Chondrocyte (in vitro differentiated cells): ENCODE results near the gene MRNIP. TPM values are rescaled to one million over a fixed set of nuclear protein-coding genes. Genes with fewer than 3 reads are reported as not detected.

Experiments used
- DNase-seq: peaks from one replicate; pipeline ENCODE4 v3.0.0; 2021; ENCODE audit warnings: mixed read lengths, low spot score
- H3K27ac Mint-ChIP-seq: one replicate; pipeline ENCODE4 v1.8.0; 2021; ENCODE audit warnings: mild to moderate bottlenecking, moderate library complexity, mixed read lengths; ENCODE audit not compliant: unreplicated experiment
- H3K27me3 Mint-ChIP-seq: 2 replicates; pipeline ENCODE4 v1.8.0; 2021; ENCODE audit warnings: low read depth, mixed read lengths
- H3K36me3 Mint-ChIP-seq: 2 replicates; pipeline ENCODE4 v1.8.0; 2021; ENCODE audit warnings: low read depth, mixed read lengths
- H3K4me1 Mint-ChIP-seq: 2 replicates; pipeline ENCODE4 v1.8.0; 2021; ENCODE audit warnings: low read depth, mild to moderate bottlenecking, mixed read lengths
- H3K4me3 Mint-ChIP-seq: one replicate; pipeline ENCODE4 v1.8.0; 2021; ENCODE audit warnings: mild to moderate bottlenecking, moderate library complexity, mixed read lengths; ENCODE audit not compliant: unreplicated experiment
- H3K9me3 Mint-ChIP-seq: 2 replicates; pipeline ENCODE4 v1.8.0; 2021; ENCODE audit warnings: low read depth, mixed read lengths
- total RNA-seq: library from RNA; stranded (reverse); gene quantifications from 3 replicates; pipeline ENCODE4 v1.2.1, GENCODE V29; 2021
- TF ChIP-seq, protein P1 (sequence below): fragments of 200-600 bp; sonication (generic); IDR thresholded peaks from 2 replicates; pipeline ENCODE4 v1.5.0; 2021; ENCODE audit warnings: antibody characterized with exemption, mild to moderate bottlenecking, moderate library complexity

MRNIP gene
- total RNA-seq, 1 donor from 2014 or later = 13.4 TPM

- DNase-seq = peak; percentile 95
- TF ChIP-seq, protein P1, sequence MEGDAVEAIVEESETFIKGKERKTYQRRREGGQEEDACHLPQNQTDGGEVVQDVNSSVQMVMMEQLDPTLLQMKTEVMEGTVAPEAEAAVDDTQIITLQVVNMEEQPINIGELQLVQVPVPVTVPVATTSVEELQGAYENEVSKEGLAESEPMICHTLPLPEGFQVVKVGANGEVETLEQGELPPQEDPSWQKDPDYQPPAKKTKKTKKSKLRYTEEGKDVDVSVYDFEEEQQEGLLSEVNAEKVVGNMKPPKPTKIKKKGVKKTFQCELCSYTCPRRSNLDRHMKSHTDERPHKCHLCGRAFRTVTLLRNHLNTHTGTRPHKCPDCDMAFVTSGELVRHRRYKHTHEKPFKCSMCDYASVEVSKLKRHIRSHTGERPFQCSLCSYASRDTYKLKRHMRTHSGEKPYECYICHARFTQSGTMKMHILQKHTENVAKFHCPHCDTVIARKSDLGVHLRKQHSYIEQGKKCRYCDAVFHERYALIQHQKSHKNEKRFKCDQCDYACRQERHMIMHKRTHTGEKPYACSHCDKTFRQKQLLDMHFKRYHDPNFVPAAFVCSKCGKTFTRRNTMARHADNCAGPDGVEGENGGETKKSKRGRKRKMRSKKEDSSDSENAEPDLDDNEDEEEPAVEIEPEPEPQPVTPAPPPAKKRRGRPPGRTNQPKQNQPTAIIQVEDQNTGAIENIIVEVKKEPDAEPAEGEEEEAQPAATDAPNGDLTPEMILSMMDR = no peak
- peak overlapping the region; percentile 98 for H3K27ac Mint-ChIP-seq
These were observed 39.1 kb downstream of the MRNIP start for GRCh38 chr5:179819296-179820126.

DNA sequence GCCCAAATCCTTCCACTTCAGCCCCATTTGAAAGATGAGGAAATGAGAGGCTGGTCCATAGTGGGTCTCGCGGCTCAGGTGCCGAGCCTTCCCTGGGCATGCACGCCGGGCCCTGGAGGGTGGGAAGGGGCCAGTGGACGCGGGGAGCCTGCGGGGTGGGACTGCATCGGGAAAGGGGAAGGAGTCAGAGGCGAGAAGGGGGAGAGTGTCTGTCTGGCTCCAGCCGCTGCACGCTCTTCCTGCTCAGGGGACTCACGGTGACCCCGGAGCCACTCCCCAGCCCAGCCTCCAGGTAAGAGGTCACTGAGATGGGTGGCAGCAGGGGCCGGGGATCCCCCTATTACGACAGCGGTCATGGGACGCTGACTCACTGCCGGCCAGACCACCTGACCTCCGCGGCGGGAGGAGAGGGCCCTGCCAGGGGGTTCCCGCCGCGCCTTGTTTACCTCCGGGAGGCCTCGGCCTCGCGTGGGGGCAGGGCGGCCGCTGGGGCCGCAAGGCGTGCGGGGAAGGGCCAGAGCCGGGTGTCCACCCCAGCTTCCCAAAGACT lies 39.8 kb downstream of the MRNIP start:
- H3K27ac Mint-ChIP-seq = peak overlapping the region; percentile 98
- H3K4me1 Mint-ChIP-seq = peaks cover 48% of the 10 kb centered on the region
- no peaks in the 10 kb centered on the region for H3K9me3 Mint-ChIP-seq
- TF ChIP-seq, protein P1 = no peak
- peaks cover 8% of the 10 kb centered on the region for H3K36me3 Mint-ChIP-seq
- H3K4me3 Mint-ChIP-seq = peak overlapping the region; percentile 69
- no peaks in the 10 kb centered on the region for H3K27me3 Mint-ChIP-seq
- peak; percentile 97 for DNase-seq

More at GRCh38 chr5:179819296-179820126, 39.1 kb downstream of the MRNIP start:
- no peaks in the 10 kb centered on the region for H3K27me3 Mint-ChIP-seq
- no peaks in the 10 kb centered on the region for H3K9me3 Mint-ChIP-seq
- peak overlapping the region; percentile 74 for H3K4me3 Mint-ChIP-seq
- peaks cover 10% of the 10 kb centered on the region for H3K36me3 Mint-ChIP-seq
- peaks cover 52% of the 10 kb centered on the region for H3K4me1 Mint-ChIP-seq

GRCh38 chr5:179817890-179818745 lies 40.5 kb downstream of the MRNIP start:
- TF ChIP-seq, protein P1 = no peak
- Mint-ChIP-seq H3K4me1 (peaks cover 43% of the 10 kb centered on the region), H3K4me3 (peak overlapping the region; percentile 69), H3K27me3 (no peaks in the 10 kb centered on the region), H3K36me3 (peaks cover 5% of the 10 kb centered on the region), H3K9me3 (no peaks in the 10 kb centered on the region), H3K27ac (peak overlapping the region; percentile 98)
- DNase-seq = no peak

- peaks cover 36% of the 10 kb centered on the region for H3K4me1 Mint-ChIP-seq
- no peak for DNase-seq
- H3K36me3 Mint-ChIP-seq = peaks cover 5% of the 10 kb centered on the region
- H3K27me3 Mint-ChIP-seq = no peaks in the 10 kb centered on the region
- TF ChIP-seq, protein P1 = no peak
- no peak overlapping the region for H3K27ac Mint-ChIP-seq
- H3K4me3 Mint-ChIP-seq = peak overlapping the region; percentile 28
- no peaks in the 10 kb centered on the region for H3K9me3 Mint-ChIP-seq
These were observed 41.2 kb downstream of the MRNIP start for GRCh38 chr5:179817470-179817840.
